ENCODE data around the gene CDC20B. TPM values are rescaled to one million over a fixed set of nuclear protein-coding genes. Genes with fewer than 3 reads are reported as not detected.

CDC20B gene
- polyA plus RNA-seq (2013, experiment 1 of 2) = 0.08 TPM
- polyA plus RNA-seq (2013, experiment 2 of 2) = 0.07 TPM

DNA sequence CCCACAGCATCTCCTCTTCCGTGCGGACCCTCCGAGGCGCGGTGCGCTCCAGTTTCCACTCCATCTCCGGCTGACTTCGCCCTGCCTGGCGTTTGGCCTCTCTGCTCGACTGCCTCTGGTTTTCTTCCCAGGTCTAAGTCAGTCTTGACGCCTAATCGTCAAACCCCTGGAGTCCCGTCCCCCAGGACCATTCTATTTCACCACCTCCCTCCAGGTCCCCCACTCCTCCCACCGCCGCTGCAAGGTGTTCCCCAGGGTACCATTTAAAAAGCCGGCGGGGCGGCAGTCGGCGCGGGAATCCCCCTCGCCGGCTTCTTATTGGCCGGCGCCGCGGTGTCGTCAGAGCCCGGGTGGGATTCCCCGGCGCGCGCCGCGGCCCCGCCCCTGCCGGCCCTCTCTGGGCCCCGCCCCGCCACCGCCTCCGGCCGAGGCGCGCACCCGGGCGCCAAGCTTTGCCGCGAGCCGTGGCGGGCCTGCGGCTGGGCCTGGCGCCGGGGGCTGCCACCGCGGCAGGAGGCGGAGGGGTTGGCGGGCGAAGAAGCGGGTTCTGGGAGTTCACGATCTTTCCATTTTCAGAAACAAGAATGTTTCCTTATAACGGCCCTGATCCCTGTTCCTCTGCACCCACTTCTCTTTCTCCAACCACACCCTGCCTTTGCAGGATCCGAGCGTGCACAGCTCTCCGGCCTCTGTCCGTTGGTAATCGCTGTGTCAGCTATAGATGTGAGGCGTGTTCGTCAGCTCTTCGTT is at the start of gene CDC20B:
TSS of gene CDC20B (minus strand) at position 241 of the 750 bp plus-strand sequence. CDS start at position 64, 177 bp downstream.
- no peak within 1 kb of the TSS for H2BK15ac ChIP-seq (replicated peaks; ENCODE audit: low read depth)
- no CpG with 5 or more reads among the region's 69 CpGs for WGBS (ENCODE audit: extremely low coverage, insufficient coverage, low lambda C conversion rate)
- H3K4me1 ChIP-seq (ENCODE audit: control insufficient read depth, low read depth, low read length) = peaks cover 3% of the 10 kb centered on the region
- H2AK5ac ChIP-seq (ENCODE audit: low read length) = no peak within 1 kb of the TSS
- no peak within 1 kb of the TSS for H3K18ac ChIP-seq (ENCODE audit: low read length)
- no peak within 1 kb of the TSS for H2BK120ac ChIP-seq (ENCODE audit: low read depth, low read length)
- peak within 1 kb of the TSS; percentile 7 for H3K9ac ChIP-seq (ENCODE audit: low read length)
- H3K56ac ChIP-seq (ENCODE audit: low read length) = peak within 1 kb of the TSS; percentile 26
- peak; percentile 84 for DNase-seq
- no peak within 1 kb of the TSS for H4K8ac ChIP-seq (ENCODE audit: low read depth, low read length)
- H3K27ac ChIP-seq (ENCODE audit: low read depth, low read length) = no peak within 1 kb of the TSS
- H3K79me2 ChIP-seq (ENCODE audit: control insufficient read depth, insufficient read depth, low read length) = no peaks in the 10 kb centered on the region
- peak within 1 kb of the TSS; percentile 84 for H3K4me2 ChIP-seq (ENCODE audit: low read length)
- no peaks in the 10 kb centered on the region for H3K36me3 ChIP-seq (ENCODE audit: control insufficient read depth, insufficient read depth, low read length)
- no peak within 1 kb of the TSS for H2BK5ac ChIP-seq (ENCODE audit: low read length)
- peak within 1 kb of the TSS; percentile 17 for H3K4me3 ChIP-seq (ENCODE audit: low read length)
- H3K79me1 ChIP-seq (ENCODE audit: low read length) = no peaks in the 10 kb centered on the region
- H3K4ac ChIP-seq (ENCODE audit: low read depth, low read length) = no peak within 1 kb of the TSS
- H3K27me3 ChIP-seq (ENCODE audit: insufficient read depth, low read length, poor library complexity) = peaks cover 22% of the 10 kb centered on the region
- no peak within 1 kb of the TSS for H3K23ac ChIP-seq (ENCODE audit: low read length)
- no peak within 1 kb of the TSS for H4K5ac ChIP-seq (ENCODE audit: low read length)

GRCh38 chr5:55222092-55222984 is 49.4 kb upstream of the CDC20B start:
- no peak overlapping the region for H3K27ac ChIP-seq (ENCODE audit: low read depth, low read length)
- H3K4ac ChIP-seq (ENCODE audit: low read depth, low read length) = no peak overlapping the region
- H3K4me3 ChIP-seq (ENCODE audit: low read length) = no peak overlapping the region
- no peaks in the 10 kb centered on the region for H3K4me1 ChIP-seq (ENCODE audit: control insufficient read depth, low read depth, low read length)
- no peak overlapping the region for H2BK5ac ChIP-seq (ENCODE audit: low read length)
- no peaks in the 10 kb centered on the region for H3K36me3 ChIP-seq (ENCODE audit: control insufficient read depth, insufficient read depth, low read length)
- H3K23ac ChIP-seq (ENCODE audit: low read length) = no peak overlapping the region
- no peak overlapping the region for H2BK120ac ChIP-seq (ENCODE audit: low read depth, low read length)
- DNase-seq = no peak
- H3K4me2 ChIP-seq (ENCODE audit: low read length) = no peak overlapping the region
- peaks cover 54% of the 10 kb centered on the region for H3K27me3 ChIP-seq (ENCODE audit: insufficient read depth, low read length, poor library complexity)
- H3K79me2 ChIP-seq (ENCODE audit: control insufficient read depth, insufficient read depth, low read length) = no peaks in the 10 kb centered on the region
- no peaks in the 10 kb centered on the region for H3K79me1 ChIP-seq (ENCODE audit: low read length)
- no peak overlapping the region for H4K5ac ChIP-seq (ENCODE audit: low read length)
- no peak overlapping the region for H3K9ac ChIP-seq (ENCODE audit: low read length)
- no peak overlapping the region for H2AK5ac ChIP-seq (ENCODE audit: low read length)
- no CpG with 5 or more reads among the region's 30 CpGs for WGBS (ENCODE audit: extremely low coverage, insufficient coverage, low lambda C conversion rate)
- no peak overlapping the region for H2BK15ac ChIP-seq (replicated peaks; ENCODE audit: low read depth)
- H4K8ac ChIP-seq (ENCODE audit: low read depth, low read length) = no peak overlapping the region
- H3K56ac ChIP-seq (ENCODE audit: low read length) = no peak overlapping the region
- H3K18ac ChIP-seq (ENCODE audit: low read length) = no peak overlapping the region

- Histone ChIP-seq H3K4me1 (ENCODE audit: control insufficient read depth, low read depth, low read length) (no peaks in the 10 kb centered on the region), H3K36me3 (ENCODE audit: control insufficient read depth, insufficient read depth, low read length) (no peaks in the 10 kb centered on the region), H3K9ac (ENCODE audit: low read length) (peak overlapping the region; percentile 55), H2BK5ac (ENCODE audit: low read length) (no peak overlapping the region), H3K79me2 (ENCODE audit: control insufficient read depth, insufficient read depth, low read length) (no peaks in the 10 kb centered on the region), H3K4me3 (ENCODE audit: low read length) (peak overlapping the region; percentile 6), H3K23ac (ENCODE audit: low read length) (no peak overlapping the region), H2AK5ac (ENCODE audit: low read length) (no peak overlapping the region), H2BK120ac (ENCODE audit: low read depth, low read length) (no peak overlapping the region), H3K27me3 (ENCODE audit: insufficient read depth, low read length, poor library complexity) (peaks cover 44% of the 10 kb centered on the region), H3K79me1 (ENCODE audit: low read length) (no peaks in the 10 kb centered on the region), H3K4me2 (ENCODE audit: low read length) (peak overlapping the region; percentile 26), H3K18ac (ENCODE audit: low read length) (no peak overlapping the region), H4K8ac (ENCODE audit: low read depth, low read length) (no peak overlapping the region), H3K56ac (ENCODE audit: low read length) (peak overlapping the region; percentile 75), H3K4ac (ENCODE audit: low read depth, low read length) (no peak overlapping the region), H4K5ac (ENCODE audit: low read length) (no peak overlapping the region), H2BK15ac (replicated peaks; ENCODE audit: low read depth) (no peak overlapping the region), H3K27ac (ENCODE audit: low read depth, low read length) (no peak overlapping the region)
- peak; percentile 85 for DNase-seq
- WGBS (ENCODE audit: extremely low coverage, insufficient coverage, low lambda C conversion rate) = no CpG with 5 or more reads among the region's 62 CpGs
These were observed 47.6 kb upstream of the CDC20B start for GRCh38 chr5:55220433-55221185.

DNA sequence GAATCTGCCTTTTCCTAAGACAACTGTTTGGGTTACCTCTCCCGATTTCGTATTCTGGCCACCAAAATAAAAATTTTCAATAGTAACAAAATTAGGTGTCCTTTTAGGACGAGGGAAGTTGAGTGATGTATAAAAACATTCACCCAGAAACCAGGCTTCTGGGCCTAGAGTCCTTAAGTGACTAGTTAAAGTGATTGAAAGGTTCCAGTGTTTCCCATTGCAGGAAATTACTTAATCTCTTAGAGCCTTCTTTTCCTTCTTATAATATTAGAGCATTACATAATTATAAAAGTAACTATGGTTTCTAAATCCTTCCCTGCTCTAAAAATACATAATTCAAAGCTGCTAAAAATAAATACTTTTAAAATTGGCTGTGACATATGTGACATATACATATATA is 46.8 kb upstream of the CDC20B start:
- H2BK120ac ChIP-seq (ENCODE audit: low read depth, low read length) = no peak overlapping the region
- H3K23ac ChIP-seq (ENCODE audit: low read length) = no peak overlapping the region
- no peak overlapping the region for H3K27ac ChIP-seq (ENCODE audit: low read depth, low read length)
- no peak overlapping the region for H3K4me2 ChIP-seq (ENCODE audit: low read length)
- no peak overlapping the region for H2BK15ac ChIP-seq (replicated peaks; ENCODE audit: low read depth)
- no peaks in the 10 kb centered on the region for H3K36me3 ChIP-seq (ENCODE audit: control insufficient read depth, insufficient read depth, low read length)
- no CpG with 5 or more reads among the region's 3 CpGs for WGBS (ENCODE audit: extremely low coverage, insufficient coverage, low lambda C conversion rate)
- DNase-seq = no peak
- no peak overlapping the region for H4K5ac ChIP-seq (ENCODE audit: low read length)
- no peak overlapping the region for H3K9ac ChIP-seq (ENCODE audit: low read length)
- no peaks in the 10 kb centered on the region for H3K79me1 ChIP-seq (ENCODE audit: low read length)
- no peak overlapping the region for H2BK5ac ChIP-seq (ENCODE audit: low read length)
- no peak overlapping the region for H4K8ac ChIP-seq (ENCODE audit: low read depth, low read length)
- no peak overlapping the region for H3K4ac ChIP-seq (ENCODE audit: low read depth, low read length)
- no peak overlapping the region for H3K56ac ChIP-seq (ENCODE audit: low read length)
- H3K79me2 ChIP-seq (ENCODE audit: control insufficient read depth, insufficient read depth, low read length) = no peaks in the 10 kb centered on the region
- no peak overlapping the region for H2AK5ac ChIP-seq (ENCODE audit: low read length)
- no peak overlapping the region for H3K4me3 ChIP-seq (ENCODE audit: low read length)
- H3K18ac ChIP-seq (ENCODE audit: low read length) = no peak overlapping the region
- no peaks in the 10 kb centered on the region for H3K4me1 ChIP-seq (ENCODE audit: control insufficient read depth, low read depth, low read length)
- peaks cover 36% of the 10 kb centered on the region for H3K27me3 ChIP-seq (ENCODE audit: insufficient read depth, low read length, poor library complexity)

GRCh38 chr5:55218967-55219366 is 46.0 kb upstream of the CDC20B start:
- no peak overlapping the region for H4K5ac ChIP-seq (ENCODE audit: low read length)
- H3K56ac ChIP-seq (ENCODE audit: low read length) = no peak overlapping the region
- no peak overlapping the region for H3K9ac ChIP-seq (ENCODE audit: low read length)
- no peaks in the 10 kb centered on the region for H3K36me3 ChIP-seq (ENCODE audit: control insufficient read depth, insufficient read depth, low read length)
- no peak overlapping the region for H3K4me3 ChIP-seq (ENCODE audit: low read length)
- H3K4me1 ChIP-seq (ENCODE audit: control insufficient read depth, low read depth, low read length) = no peaks in the 10 kb centered on the region
- no peak overlapping the region for H3K4ac ChIP-seq (ENCODE audit: low read depth, low read length)
- no peak overlapping the region for H3K23ac ChIP-seq (ENCODE audit: low read length)
- H4K8ac ChIP-seq (ENCODE audit: low read depth, low read length) = no peak overlapping the region
- no peak overlapping the region for H2BK15ac ChIP-seq (replicated peaks; ENCODE audit: low read depth)
- no peak overlapping the region for H2BK120ac ChIP-seq (ENCODE audit: low read depth, low read length)
- DNase-seq = peak; percentile 66
- H2BK5ac ChIP-seq (ENCODE audit: low read length) = no peak overlapping the region
- no peak overlapping the region for H2AK5ac ChIP-seq (ENCODE audit: low read length)
- H3K27ac ChIP-seq (ENCODE audit: low read depth, low read length) = no peak overlapping the region
- no peak overlapping the region for H3K18ac ChIP-seq (ENCODE audit: low read length)
- WGBS (ENCODE audit: extremely low coverage, insufficient coverage, low lambda C conversion rate) = no CpG with 5 or more reads among the region's 4 CpGs
- no peaks in the 10 kb centered on the region for H3K79me2 ChIP-seq (ENCODE audit: control insufficient read depth, insufficient read depth, low read length)
- H3K27me3 ChIP-seq (ENCODE audit: insufficient read depth, low read length, poor library complexity) = peaks cover 28% of the 10 kb centered on the region
- no peak overlapping the region for H3K4me2 ChIP-seq (ENCODE audit: low read length)
- H3K79me1 ChIP-seq (ENCODE audit: low read length) = no peaks in the 10 kb centered on the region
